IMR-90 (cell line): ENCODE measurements around the gene RAB3C. TPM values are rescaled to one million over a fixed set of nuclear protein-coding genes. Genes with fewer than 3 reads are reported as not detected.

Experiments
- ATAC-seq: fragments of 200-7000 bp; cut with Tn5 transposase; 2 replicates; pipeline ENCODE4 v1.9.1; 2020; ENCODE audit warnings: low read depth, mild to moderate bottlenecking, moderate library complexity
- Bru-seq: library from RNA; stranded (reverse); fragments of 400-500 nt; gene quantifications from one replicate; lab custom pipeline; 2021; lab: Mats Ljungman, UMichigan
- BruChase-seq, 2 experiments: library from RNA; stranded (reverse); fragments of 400-500 nt; gene quantifications; one replicate each; lab custom pipeline; 2021; lab: Mats Ljungman, UMichigan
- BruUV-seq: library from RNA; stranded (reverse); fragments of 400-500 nt; replicated peaks from 2 replicates; lab custom pipeline; 2021; lab: Mats Ljungman, UMichigan
- CTCF ChIA-PET: fragments of 300-600 bp; formaldehyde crosslinking; extraction: SDS; loops from one replicate; lab custom pipeline; 2021; ENCODE audit warnings: antibody characterized with exemption; lab: Yijun Ruan, JAX
- POLR2A ChIA-PET: fragments of 300-600 bp; sonication (Branson Sonifier 250); formaldehyde crosslinking; loops from one replicate; lab custom pipeline; 2022; ENCODE audit warnings: antibody characterized with exemption; ENCODE audit not compliant: unreplicated experiment; lab: Charles Lee
- DNase-seq: peaks from one replicate; pipeline ENCODE4 v3.0.0; 2013
- H2AFZ ChIP-seq: replicated peaks from 2 replicates; pipeline ENCODE3; 2013; ENCODE audit warnings: low read length, mild to moderate bottlenecking; ENCODE audit not compliant: poor library complexity
- H2AK5ac ChIP-seq: 2 replicates; pipeline ENCODE4 v1.6.1; 2013; ENCODE audit warnings: low read depth, low read length, inconsistent platforms
- H2AK9ac ChIP-seq: replicated peaks from 2 replicates; pipeline ENCODE3; 2013; ENCODE audit warnings: mild to moderate bottlenecking, low read depth, low read length, moderate library complexity; ENCODE audit not compliant: poor library complexity
- H2BK120ac ChIP-seq: 2 replicates; pipeline ENCODE4 v1.6.1; 2013; ENCODE audit warnings: low read depth, low read length, inconsistent platforms
- H2BK15ac ChIP-seq: 3 replicates; pipeline ENCODE4 v1.6.1; 2013; ENCODE audit warnings: low read depth, low read length, inconsistent platforms
- H2BK20ac ChIP-seq: 2 replicates; pipeline ENCODE4 v1.6.1; 2013; ENCODE audit warnings: low read depth, mild to moderate bottlenecking, inconsistent platforms, low read length, moderate library complexity
- H2BK5ac ChIP-seq: 2 replicates; pipeline ENCODE4 v1.6.1; 2013; ENCODE audit warnings: mild to moderate bottlenecking, low read depth, low read length, inconsistent platforms; ENCODE audit not compliant: poor library complexity, severe bottlenecking
- H3K14ac ChIP-seq: replicated peaks from 2 replicates; pipeline ENCODE4 v1.6.1; 2013; ENCODE audit warnings: low read depth, low read length, inconsistent platforms
- H3K18ac ChIP-seq: 2 replicates; pipeline ENCODE4 v1.6.1; 2013; ENCODE audit warnings: low read depth, low read length, control low read depth
- H3K23ac ChIP-seq: 2 replicates; pipeline ENCODE4 v1.6.1; 2013; ENCODE audit warnings: low read depth, low read length, inconsistent platforms
- H3K27ac ChIP-seq: 2 replicates; pipeline ENCODE4 v1.5.1; 2013; ENCODE audit warnings: mild to moderate bottlenecking, control low read depth, low read length; ENCODE audit not compliant: insufficient read depth
- H3K27me3 ChIP-seq: 2 replicates; pipeline ENCODE4 v1.6.1; 2013; ENCODE audit warnings: low read length; ENCODE audit not compliant: control insufficient read depth, insufficient read depth
- H3K36me3 ChIP-seq: 2 replicates; pipeline ENCODE4 v1.6.1; 2013; ENCODE audit warnings: low read length, mixed read lengths; ENCODE audit not compliant: control insufficient read depth, insufficient read depth
- H3K4ac ChIP-seq: 2 replicates; pipeline ENCODE4 v1.6.1; 2013; ENCODE audit warnings: low read depth, low read length, inconsistent platforms
- H3K4me1 ChIP-seq: 2 replicates; pipeline ENCODE4 v1.6.1; 2013; ENCODE audit warnings: low read length, mixed read lengths; ENCODE audit not compliant: control insufficient read depth, insufficient read depth
- H3K4me2 ChIP-seq: 2 replicates; pipeline ENCODE4 v1.6.1; 2013; ENCODE audit warnings: low read depth, mild to moderate bottlenecking, control low read depth, low read length, moderate library complexity
- H3K4me3 ChIP-seq: 2 replicates; pipeline ENCODE4 v1.5.1; 2013; ENCODE audit warnings: low read depth, mild to moderate bottlenecking, control low read depth, low read length, moderate library complexity; ENCODE audit not compliant: insufficient read depth
- H3K56ac ChIP-seq: 2 replicates; pipeline ENCODE4 v1.6.1; 2013; ENCODE audit warnings: low read length, inconsistent platforms; ENCODE audit not compliant: insufficient read depth; ENCODE audit errors: extremely low read depth
- H3K79me1 ChIP-seq, 2 experiments: 2 replicates each; pipeline ENCODE4 v1.6.1; 2013; ENCODE audit warnings: low read length in 2 of 2, inconsistent platforms in 1 of 2, low read depth in 1 of 2
- H3K9ac ChIP-seq: 2 replicates; pipeline ENCODE4 v1.6.1; 2013; ENCODE audit warnings: low read depth, low read length, control low read depth
- H3K9me1 ChIP-seq: 2 replicates; pipeline ENCODE4 v1.6.1; 2013; ENCODE audit warnings: low read length, inconsistent platforms; ENCODE audit not compliant: insufficient read depth
- H3K9me3 ChIP-seq: 2 replicates; pipeline ENCODE4 v1.6.1; 2013; ENCODE audit warnings: low read length; ENCODE audit not compliant: control insufficient read depth, insufficient read depth
- H4K20me1 ChIP-seq: 2 replicates; pipeline ENCODE4 v1.6.1; 2013; ENCODE audit warnings: low read length, inconsistent platforms; ENCODE audit not compliant: insufficient read depth
- H4K5ac ChIP-seq: 2 replicates; pipeline ENCODE4 v1.6.1; 2013; ENCODE audit warnings: mild to moderate bottlenecking, low read depth, low read length, control low read depth
- H4K8ac ChIP-seq, 2 experiments: 2 replicates each; pipeline ENCODE4 v1.6.1; 2013; ENCODE audit warnings: low read depth in 2 of 2, low read length in 2 of 2, control low read depth in 1 of 2, inconsistent platforms in 1 of 2
- H4K91ac ChIP-seq: 2 replicates; pipeline ENCODE4 v1.6.1; 2013; ENCODE audit warnings: low read depth, low read length, inconsistent platforms; ENCODE audit not compliant: insufficient read depth
- BHLHE40 ChIP-seq: fragments of 150-350 bp; IDR thresholded peaks from 2 replicates; pipeline ENCODE4 v1.6.1; 2016; ENCODE audit warnings: mild to moderate bottlenecking, low read depth, low read length
- MAZ ChIP-seq: IDR thresholded peaks from 2 replicates; pipeline ENCODE4 v1.6.1; 2012; ENCODE audit warnings: low read depth, mild to moderate bottlenecking, low read length, improper control_type of control experiment, moderate library complexity, borderline replicate concordance
- MXI1 ChIP-seq: IDR thresholded peaks from 2 replicates; pipeline ENCODE4 v1.6.1; 2012; ENCODE audit warnings: low read depth, mild to moderate bottlenecking, low read length, moderate library complexity, borderline replicate concordance
- RFX5 ChIP-seq: IDR thresholded peaks from 2 replicates; pipeline ENCODE4 v1.8.0; 2012; ENCODE audit warnings: low read depth, mild to moderate bottlenecking, low read length, moderate library complexity
- WGBS, 2 experiments: methylation state at CpG; one replicate each; pipeline versions ENCODE4 v1.1.5 to v1.1.7; 2013; ENCODE audit warnings: missing lambda C conversion rate in 2 of 2; ENCODE audit not compliant: insufficient read length in 1 of 2; ENCODE audit errors: extremely low coverage in 2 of 2; 5-methylcytosine and 5-hydroxymethylcytosine counted together
- dilution Hi-C: fragments of 300-500 bp; cut with HindIII; formaldehyde crosslinking; loops from one replicate; pipeline ENCODE4 v1.14.3; 2018; ENCODE audit warnings: low sequenced_read_pairs; ENCODE audit not compliant: unreplicated experiment
- in situ Hi-C: fragments of 300-500 bp; cut with MboI; formaldehyde crosslinking; loops from 3 replicates; pipeline ENCODE4 v1.14.3; 2019; ENCODE audit warnings: low sequenced_read_pairs, inconsistent platforms, mixed read lengths
- intact Hi-C: fragments of 100-400 bp; cut with micrococcal nuclease; formaldehyde crosslinking; loops from 2 replicates; pipeline ENCODE4 v1.10.0; 2022
- long read RNA-seq: library from polyadenylated mRNA; unstranded; transcript quantifications from one replicate; pipeline ENCODE4 v2.0.0, GENCODE V29; 2021; ENCODE audit not compliant: unreplicated experiment
- polyA plus RNA-seq, 3 experiments: library from polyadenylated mRNA; depleted of rRNA; stranded (reverse); fragments of >200 nt; gene quantifications; 2 replicates each; pipeline ENCODE4 v1.2.3, GENCODE V29; 2012; ENCODE audit warnings: low replicate concordance in 1 of 3
- total RNA-seq: library from RNA; depleted of rRNA; stranded (reverse); fragments of >200 nt; gene quantifications from 2 replicates; pipeline ENCODE4 v1.2.3, GENCODE V29; 2012; rRNA removed
- TF ChIP-seq, protein P1 (sequence below): fragments of 150-350 bp; IDR thresholded peaks from 2 replicates; pipeline ENCODE4 v1.6.1; 2016; ENCODE audit warnings: low read depth, mild to moderate bottlenecking, low read length, moderate library complexity, borderline replicate concordance

Gene RAB3C
- total RNA-seq, result not detected in 2 replicates
- polyA plus RNA-seq (2012; rRNA removed), result not detected in 2 replicates
- not detected in 2 replicates for polyA plus RNA-seq (2012; cell fraction: cytosol; rRNA removed)
- polyA plus RNA-seq (2012; cell fraction: nucleus; rRNA removed; ENCODE audit: low replicate concordance), result not detected in 2 replicates
- not detected for Bru-seq, nascent RNA
- percentile 0 among the genes with signal in this experiment for BruChase-seq, experiment 1, labeled RNA remaining after a 6-hour chase
- BruChase-seq, experiment 2, labeled RNA remaining after a 2-hour chase, result not detected
- long read RNA-seq, result 0 reads

DNA sequence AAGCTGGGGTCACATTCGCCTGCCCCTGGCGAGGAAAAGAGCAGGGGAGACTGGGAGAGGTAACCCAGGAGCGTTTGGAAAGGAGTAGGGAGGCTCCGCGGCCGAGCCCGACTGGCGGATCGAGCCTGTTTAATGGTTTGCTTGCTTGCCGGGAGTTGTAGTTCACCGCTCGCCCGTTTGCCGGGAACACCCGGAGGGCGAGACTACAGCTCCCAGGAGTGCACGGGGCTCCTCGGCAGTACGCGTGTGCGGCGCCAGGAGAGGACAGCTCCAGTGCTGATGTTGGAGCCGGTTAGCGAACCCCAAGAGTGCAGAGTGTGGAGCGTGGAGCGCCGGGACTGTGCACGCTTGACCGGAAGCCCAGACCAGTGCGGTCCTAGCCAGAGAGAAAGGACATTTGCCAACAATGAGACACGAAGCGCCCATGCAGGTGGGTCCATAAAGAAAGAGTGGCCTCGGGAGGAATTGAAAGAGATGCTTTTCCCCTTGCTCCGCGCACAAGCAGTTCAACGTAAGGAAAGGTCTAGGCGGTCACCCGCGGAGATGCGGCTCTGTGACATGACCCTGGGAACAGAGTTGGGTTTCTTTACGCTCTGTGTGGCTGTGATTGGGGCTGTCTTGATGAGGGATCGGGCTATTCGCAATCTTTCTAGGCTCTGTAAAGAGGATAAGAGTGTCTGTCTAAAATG lies at the start of gene RAB3C:
Gene RAB3C (plus strand): TSS at position 273 of the 689 bp plus-strand sequence. CDS start 134 bp downstream, at position 407.
- no peak within 1 kb of the TSS for H4K5ac ChIP-seq
- no peak within 1 kb of the TSS for H3K18ac ChIP-seq
- no peak within 1 kb of the TSS for H3K9ac ChIP-seq
- intact Hi-C loops (no loop called here), dilution Hi-C loops (no loop called here), in situ Hi-C loops (no loop called here)
- peak within 1 kb of the TSS; percentile 92 for H3K4me2 ChIP-seq
- no peak within 1 kb of the TSS for H2BK20ac ChIP-seq
- no peak within 1 kb of the TSS for H2BK5ac ChIP-seq
- DNase-seq (peak; percentile 90), ATAC-seq (peak; percentile 100)
- H3K4me3 ChIP-seq, result peak within 1 kb of the TSS; percentile 53
- CTCF ChIA-PET, result no interaction called here
- H3K36me3 ChIP-seq, result no peaks in the 10 kb centered on the region
- H3K27me3 ChIP-seq, result no peaks in the 10 kb centered on the region
- 0% methylated on average over 27 of the region's 43 CpGs; no CpG with 5 or more reads in 1 of the 2 experiments for WGBS, 2 experiments
- H2AK9ac ChIP-seq, result peak within 1 kb of the TSS; percentile 18
- no peaks in the 10 kb centered on the region for H3K79me1 ChIP-seq
- no peaks in the 10 kb centered on the region for H3K9me3 ChIP-seq
- no peaks in the 10 kb centered on the region for H3K4me1 ChIP-seq
- no peak within 1 kb of the TSS for H3K23ac ChIP-seq
- POLR2A ChIA-PET, result no interaction called here
- H3K14ac ChIP-seq, result no peak within 1 kb of the TSS
- no peak within 1 kb of the TSS for H3K56ac ChIP-seq
- no peak within 1 kb of the TSS for H3K27ac ChIP-seq
- TF ChIP-seq MAZ, result peak; percentile 48; the same call in 1 of the 2 replicates
- TF ChIP-seq, protein P1, sequence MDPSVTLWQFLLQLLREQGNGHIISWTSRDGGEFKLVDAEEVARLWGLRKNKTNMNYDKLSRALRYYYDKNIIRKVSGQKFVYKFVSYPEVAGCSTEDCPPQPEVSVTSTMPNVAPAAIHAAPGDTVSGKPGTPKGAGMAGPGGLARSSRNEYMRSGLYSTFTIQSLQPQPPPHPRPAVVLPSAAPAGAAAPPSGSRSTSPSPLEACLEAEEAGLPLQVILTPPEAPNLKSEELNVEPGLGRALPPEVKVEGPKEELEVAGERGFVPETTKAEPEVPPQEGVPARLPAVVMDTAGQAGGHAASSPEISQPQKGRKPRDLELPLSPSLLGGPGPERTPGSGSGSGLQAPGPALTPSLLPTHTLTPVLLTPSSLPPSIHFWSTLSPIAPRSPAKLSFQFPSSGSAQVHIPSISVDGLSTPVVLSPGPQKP, result no peak
- TF ChIP-seq BHLHE40, result 0 out of 2 replicates have a peak, but pooled peaks have one; percentile 6
- no peak for TF ChIP-seq RFX5
- TF ChIP-seq MXI1, result peak; percentile 90
- no peak within 1 kb of the TSS for H4K91ac ChIP-seq
- no peak within 1 kb of the TSS for H4K8ac ChIP-seq
- no peak within 1 kb of the TSS for H2AK5ac ChIP-seq
- H2BK120ac ChIP-seq, result no peak within 1 kb of the TSS
- H3K4ac ChIP-seq, result no peak within 1 kb of the TSS
- no peak within 1 kb of the TSS for H2BK15ac ChIP-seq
- H2AFZ ChIP-seq, result peak within 1 kb of the TSS; percentile 91
- BruUV-seq, result no TSS peak
- H3K9me1 ChIP-seq, result 0 out of 2 replicates have a peak, but pooled peaks cover 5% of the 10 kb centered on the region
- H4K20me1 ChIP-seq, result no peaks in the 10 kb centered on the region
